HepG2 (cell line): ENCODE measurements around the gene ECHDC1. TPM values are rescaled to one million over a fixed set of nuclear protein-coding genes. Genes with fewer than 3 reads are reported as not detected.

Experiments used
- ATAC-seq: fragments of 200-7000 bp; cut with Tn5 transposase; 3 replicates; pipeline ENCODE4 v1.9.1; 2020; ENCODE audit warnings: mild to moderate bottlenecking, moderate library complexity
- BruUV-seq: library from RNA; stranded (reverse); fragments of 400-500 nt; replicated peaks from 2 replicates; lab custom pipeline; 2021; lab: Mats Ljungman, UMichigan
- CTCF ChIA-PET: fragments of 300-600 bp; formaldehyde crosslinking; extraction: SDS; loops from one replicate; lab custom pipeline; 2021; ENCODE audit warnings: low total read pairs, inconsistent platforms, low intra/inter-chr PET ratio; lab: Yijun Ruan, JAX
- POLR2A ChIA-PET: fragments of 350-600 bp; sonication (Branson Sonifier 250); formaldehyde crosslinking; loops from one replicate; lab custom pipeline; 2020; ENCODE audit warnings: antibody characterized with exemption, inconsistent platforms; lab: Yijun Ruan, JAX
- DNase-seq: peaks from one replicate; pipeline ENCODE4 v3.0.0-alpha.2; 2015; ENCODE audit warnings: low spot score
- FAIRE-seq: peaks from 3 replicates; lab custom pipeline; 2011; peaks lifted over from hg19 to GRCh38; lab: Jason Lieb, UNC
- H2AFZ ChIP-seq: one replicate; pipeline ENCODE4 v1.6.1; 2011; ENCODE audit warnings: low read length, inconsistent platforms
- H3K27ac ChIP-seq: fragments of 300-600 bp; 3 replicates; pipeline ENCODE4 v1.8.0; 2011; ENCODE audit warnings: mixed run types, mild to moderate bottlenecking, mixed read lengths, low read length, inconsistent platforms; ENCODE audit not compliant: insufficient read depth; ENCODE audit errors: extremely low read length
- H3K27me3 ChIP-seq, 2 experiments: fragments of 200-600 bp in 1 of 2; 2 replicates in 1 of 2; 3 replicates in 1 of 2; pipeline versions ENCODE4 v1.6.0 to v1.8.0; 2011; ENCODE audit warnings: low read length in 2 of 2, mild to moderate bottlenecking in 2 of 2, moderate library complexity in 2 of 2, inconsistent platforms in 1 of 2; ENCODE audit not compliant: insufficient read depth in 2 of 2, control insufficient read depth in 1 of 2
- H3K36me3 ChIP-seq, 2 experiments: fragments of 200-600 bp in 1 of 2; replicated peaks in 1 of 2; 2 replicates in 1 of 2; 3 replicates in 1 of 2; pipeline versions ENCODE4 v1.5.1 to v1.8.0; 2011; ENCODE audit warnings: low read length in 2 of 2, inconsistent platforms in 1 of 2; ENCODE audit not compliant: insufficient read depth in 2 of 2, control insufficient read depth in 1 of 2
- H3K4me1 ChIP-seq: 2 replicates; pipeline ENCODE4 v1.5.1; 2012; ENCODE audit warnings: low read length, inconsistent platforms; ENCODE audit not compliant: insufficient read depth
- H3K4me2 ChIP-seq: 2 replicates; pipeline ENCODE4 v1.6.0; 2011; ENCODE audit warnings: low read depth, low read length, inconsistent platforms
- H3K4me3 ChIP-seq, 3 experiments: fragments of 200-600 bp in 1 of 3; sonication (generic), shearing (Covaris generic) in 1 of 3; replicated peaks in 1 of 3; 2 replicates each; pipeline ENCODE4 v1.5.1; 2011 to 2016; ENCODE audit warnings: low read length in 3 of 3, inconsistent platforms in 2 of 3, low read depth in 2 of 3, mild to moderate bottlenecking in 2 of 3, control low read depth in 1 of 3, mixed read lengths in 1 of 3; ENCODE audit not compliant: insufficient read depth in 1 of 3
- H3K79me2 ChIP-seq: one replicate; pipeline ENCODE4 v1.6.1; 2011; ENCODE audit warnings: low read length, inconsistent platforms; ENCODE audit not compliant: insufficient read depth
- H3K9ac ChIP-seq: 2 replicates; pipeline ENCODE4 v1.6.0; 2011; ENCODE audit warnings: mild to moderate bottlenecking, low read depth, low read length, inconsistent platforms; ENCODE audit not compliant: insufficient read depth
- H3K9me3 ChIP-seq: 2 replicates; pipeline ENCODE4 v1.5.1; 2012; ENCODE audit warnings: mild to moderate bottlenecking, low read length
- H4K20me1 ChIP-seq: 2 replicates; pipeline ENCODE4 v1.6.0; 2011; ENCODE audit warnings: inconsistent platforms, mild to moderate bottlenecking, low read length, moderate library complexity; ENCODE audit not compliant: insufficient read depth
- FOXK2 ChIP-seq: fragments of 450-650 bp; IDR thresholded peaks from 2 replicates; pipeline ENCODE4 v1.6.1; 2016
- JUN ChIP-seq: sonication (generic); formaldehyde crosslinking; IDR thresholded peaks from 2 replicates; pipeline ENCODE4 v1.4.0; 2020; ENCODE audit warnings: mild to moderate bottlenecking, missing genetic modification reagents
- MLLT10 ChIP-seq: sonication (generic); formaldehyde crosslinking; IDR thresholded peaks from 2 replicates; pipeline ENCODE4 v1.4.0; 2020; ENCODE audit warnings: missing genetic modification reagents
- SATB2 ChIP-seq: sonication (generic); formaldehyde crosslinking; IDR thresholded peaks from 2 replicates; pipeline ENCODE4 v1.5.0; 2020; ENCODE audit warnings: missing genetic modification reagents
- SMC3 ChIP-seq: IDR thresholded peaks from 2 replicates; pipeline ENCODE4 v1.6.1; 2011; ENCODE audit warnings: low read length, improper control_type of control experiment
- SRSF4 ChIP-seq: fragments of 200-400 bp; formaldehyde crosslinking; IDR thresholded peaks from one replicate; pipeline ENCODE4 v1.6.1; 2018; ENCODE audit warnings: mild to moderate bottlenecking, low read depth, low read length, moderate library complexity; ENCODE audit not compliant: poor library complexity, severe bottlenecking
- ZBTB46 ChIP-seq: sonication (generic); formaldehyde crosslinking; IDR thresholded peaks from 2 replicates; pipeline ENCODE4 v1.4.0; 2020; ENCODE audit warnings: mild to moderate bottlenecking, missing genetic modification reagents, borderline replicate concordance
- ZIK1 ChIP-seq: sonication (generic); formaldehyde crosslinking; IDR thresholded peaks from 2 replicates; pipeline ENCODE4 v1.5.0; 2020; ENCODE audit warnings: mild to moderate bottlenecking, low read depth, missing genetic modification reagents, borderline replicate concordance
- ZMYM3 ChIP-seq: sonication (generic); formaldehyde crosslinking; IDR thresholded peaks from 2 replicates; pipeline ENCODE4 v1.5.1; 2020; ENCODE audit warnings: mild to moderate bottlenecking, missing genetic modification reagents
- ZNF124 ChIP-seq: sonication (generic); formaldehyde crosslinking; IDR thresholded peaks from 2 replicates; pipeline ENCODE4 v1.4.0; 2020; ENCODE audit warnings: missing genetic modification reagents
- ZNF235 ChIP-seq: sonication (generic); formaldehyde crosslinking; IDR thresholded peaks from 2 replicates; pipeline ENCODE4 v1.8.1; 2023; ENCODE audit warnings: mild to moderate bottlenecking, missing genetic modification reagents, borderline replicate concordance
- ZNF276 ChIP-seq: sonication (generic); formaldehyde crosslinking; IDR thresholded peaks from 2 replicates; pipeline ENCODE4 v1.4.0; 2020; ENCODE audit warnings: mild to moderate bottlenecking, low read depth, missing genetic modification reagents
- ZNF431 ChIP-seq: sonication (generic); formaldehyde crosslinking; IDR thresholded peaks from 2 replicates; pipeline ENCODE4 v1.9.0; 2022; ENCODE audit warnings: missing genetic modification reagents, low read depth, mild to moderate bottlenecking, borderline replicate concordance
- ZNF512 ChIP-seq: sonication (generic); formaldehyde crosslinking; IDR thresholded peaks from 2 replicates; pipeline ENCODE4 v1.4.0; 2020; ENCODE audit warnings: mild to moderate bottlenecking, missing genetic modification reagents
- WGBS: methylation state at CpG from one replicate; pipeline ENCODE4 v1.1.6; 2017; ENCODE audit warnings: low lambda C conversion rate; 5-methylcytosine and 5-hydroxymethylcytosine counted together
- in situ Hi-C: cut with HindIII; loops from 2 replicates; pipeline ENCODE4 v1.10.0; 2017; ENCODE audit warnings: low pct_unique_long_range_greater_than_20kb; ENCODE audit not compliant: extremely low pct_ligation_motif_present
- intact Hi-C: fragments of 100-400 bp; cut with micrococcal nuclease; formaldehyde crosslinking; loops from one replicate; pipeline ENCODE4 v1.10.0; 2022; ENCODE audit not compliant: unreplicated experiment
- polyA plus RNA-seq, 8 experiments: library from polyadenylated mRNA; depleted of rRNA in 3 of 8; stranded (reverse) in 7 of 8; unstranded in 1 of 8; fragments of >200 nt; fragmentation: Illumina TruSeq in 4 of 8; extraction: Trizol in 4 of 8; gene quantifications; 2 replicates each; pipeline versions ENCODE4 v1.2.1 to v1.2.3, GENCODE V29; 2011 to 2016; ENCODE audit warnings: low read depth in 4 of 8, missing spikeins in 1 of 8, mixed read lengths in 1 of 8; ENCODE audit not compliant: insufficient read depth in 1 of 8
- total RNA-seq, 5 experiments: library from RNA; depleted of rRNA; stranded (reverse); fragments of >200 nt; fragmentation: Illumina TruSeq; extraction: Trizol; gene quantifications; 2 replicates each; pipeline ENCODE4 v1.2.3, GENCODE V29; 2016; ENCODE audit warnings: low read depth in 1 of 5
- TF ChIP-seq, protein P1 (sequence below): sonication (generic); formaldehyde crosslinking; IDR thresholded peaks from 2 replicates; pipeline ENCODE4 v1.4.0; 2020; ENCODE audit warnings: missing genetic modification reagents
- TF ChIP-seq, protein P2 (sequence below): sonication (generic); formaldehyde crosslinking; IDR thresholded peaks from 2 replicates; pipeline ENCODE4 v1.4.0; 2020; ENCODE audit warnings: missing genetic modification reagents

Gene ECHDC1
- total and polyA plus RNA-seq, 2 of the 13 experiments (the other 11 are each of a cell fraction or from before 2014, with no cell fraction given), result 32.8 to 98.1 TPM

GRCh38 chr6:127266178-127266891 lies 77.1 kb downstream of the ECHDC1 start, which contains the start of gene RNF146:
RNF146 (plus strand) TSS chr6:127266864; CDS start chr6:127280339, 13,475 bp downstream.
- Histone ChIP-seq H3K27me3 (no peaks in the 10 kb centered on the region; a peak in 1 of 5 replicates), H3K4me1 (peaks cover 34% of the 10 kb centered on the region), H3K36me3 (no peaks in the 10 kb centered on the region; a peak in 1 of 5 replicates), H3K9me3 (no peaks in the 10 kb centered on the region), H3K4me2 (peak within 1 kb of the TSS; percentile 83), H3K27ac (peak within 1 kb of the TSS; percentile 91), H2AFZ (peak within 1 kb of the TSS; percentile 87), H4K20me1 (peaks cover 25% of the 10 kb centered on the region), H3K9ac (peak within 1 kb of the TSS; percentile 93), H3K4me3 (peak within 1 kb of the TSS; percentile 87 to 97 (median 95)), H3K79me2 (peaks cover 41% of the 10 kb centered on the region)
- BruUV-seq, result TSS peak; percentile 75
- FAIRE-seq (peak; percentile 76), ATAC-seq (peak; percentile 85), DNase-seq (peak; percentile 81)
- 2% methylated on average over 19 of the region's 40 CpGs for WGBS
- intact Hi-C loops, result loop anchor here (1.0 to 2.0 kb wide), 2 partner anchors 74 to 79 kb away; no protein-coding TSS in a partner anchor
- in situ Hi-C loops, result no loop called here
- POLR2A ChIA-PET, result interaction anchor here (0.6 to 2.8 kb wide), 18 partner anchors 9 to 1476 kb away, joined by 3 to 37 read pairs (median 4); partner anchors contain the start of genes ECHDC1 and NCOA7
- CTCF ChIA-PET, result interaction anchor here (1.1 kb wide), 1 partner anchor 31 kb away, joined by 3 read pairs; no protein-coding TSS in a partner anchor
- TF ChIP-seq, protein P1, sequence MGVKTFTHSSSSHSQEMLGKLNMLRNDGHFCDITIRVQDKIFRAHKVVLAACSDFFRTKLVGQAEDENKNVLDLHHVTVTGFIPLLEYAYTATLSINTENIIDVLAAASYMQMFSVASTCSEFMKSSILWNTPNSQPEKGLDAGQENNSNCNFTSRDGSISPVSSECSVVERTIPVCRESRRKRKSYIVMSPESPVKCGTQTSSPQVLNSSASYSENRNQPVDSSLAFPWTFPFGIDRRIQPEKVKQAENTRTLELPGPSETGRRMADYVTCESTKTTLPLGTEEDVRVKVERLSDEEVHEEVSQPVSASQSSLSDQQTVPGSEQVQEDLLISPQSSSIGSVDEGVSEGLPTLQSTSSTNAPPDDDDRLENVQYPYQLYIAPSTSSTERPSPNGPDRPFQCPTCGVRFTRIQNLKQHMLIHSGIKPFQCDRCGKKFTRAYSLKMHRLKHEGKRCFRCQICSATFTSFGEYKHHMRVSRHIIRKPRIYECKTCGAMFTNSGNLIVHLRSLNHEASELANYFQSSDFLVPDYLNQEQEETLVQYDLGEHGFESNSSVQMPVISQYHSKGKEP, result no peak
- TF ChIP-seq MLLT10 (CRISPR knock-in tag) (no peak), ZNF512 (CRISPR knock-in tag) (no peak), JUN (CRISPR knock-in tag) (no peak), ZBTB46 (CRISPR knock-in tag) (no peak), ZNF276 (CRISPR knock-in tag) (0 out of 2 replicates have a peak, but pooled peaks have one; percentile 59), SATB2 (CRISPR knock-in tag) (no peak), ZNF235 (CRISPR knock-in tag) (no peak), ZNF124 (CRISPR knock-in tag) (0 out of 2 replicates have a peak, but pooled peaks have one; percentile 16), ZNF431 (CRISPR knock-in tag) (no peak), ZMYM3 (CRISPR knock-in tag) (no peak), ZIK1 (CRISPR knock-in tag) (no peak), SMC3 (peak; percentile 57), FOXK2 (no peak), SRSF4 (peak; percentile 9)
- TF ChIP-seq, protein P2, sequence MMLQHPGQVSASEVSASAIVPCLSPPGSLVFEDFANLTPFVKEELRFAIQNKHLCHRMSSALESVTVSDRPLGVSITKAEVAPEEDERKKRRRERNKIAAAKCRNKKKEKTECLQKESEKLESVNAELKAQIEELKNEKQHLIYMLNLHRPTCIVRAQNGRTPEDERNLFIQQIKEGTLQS, result no peak
